LNCAP (cell line): ENCODE data around the gene SERINC3.

Experiments used
- TF ChIP-seq, protein P1 (sequence below): fragments of 450-650 bp; IDR thresholded peaks from 2 replicates; pipeline ENCODE4 v1.5.1; 2017; ENCODE audit warnings: mild to moderate bottlenecking

The SERINC3 gene

DNA sequence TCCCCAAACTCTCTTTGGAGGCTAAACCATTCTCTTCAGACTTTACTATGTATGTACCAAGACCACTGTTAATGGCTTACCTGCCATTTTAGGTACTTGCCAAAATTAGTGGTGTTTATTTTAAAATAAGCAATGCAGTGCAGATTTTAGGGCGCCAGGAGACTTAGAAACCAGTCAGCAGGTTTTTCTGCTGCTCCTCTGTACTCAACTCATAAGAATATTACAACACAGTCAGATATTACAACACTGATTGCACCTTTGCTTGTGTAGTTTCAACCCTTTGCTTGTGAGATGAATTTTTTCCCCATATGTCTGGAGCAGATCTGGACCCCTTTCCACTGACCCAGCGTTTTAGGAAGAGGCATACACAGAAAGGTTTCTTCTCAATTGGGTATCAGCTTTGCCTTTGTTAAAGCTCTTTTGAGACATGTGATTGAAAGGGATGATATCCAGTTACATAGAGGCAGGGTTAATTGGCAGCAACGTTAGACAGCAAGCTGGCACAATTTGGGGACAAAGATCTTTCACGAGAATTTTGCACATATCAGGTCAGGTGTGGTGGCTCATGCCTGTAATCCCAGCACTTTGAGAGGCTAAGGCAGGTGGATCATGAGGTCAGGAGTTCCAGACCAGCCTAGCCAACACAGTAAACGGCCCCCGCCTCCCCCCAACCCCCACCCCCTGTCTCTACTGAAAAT, 40.0 kb downstream of the SERINC3 start:
- TF ChIP-seq, protein P1, sequence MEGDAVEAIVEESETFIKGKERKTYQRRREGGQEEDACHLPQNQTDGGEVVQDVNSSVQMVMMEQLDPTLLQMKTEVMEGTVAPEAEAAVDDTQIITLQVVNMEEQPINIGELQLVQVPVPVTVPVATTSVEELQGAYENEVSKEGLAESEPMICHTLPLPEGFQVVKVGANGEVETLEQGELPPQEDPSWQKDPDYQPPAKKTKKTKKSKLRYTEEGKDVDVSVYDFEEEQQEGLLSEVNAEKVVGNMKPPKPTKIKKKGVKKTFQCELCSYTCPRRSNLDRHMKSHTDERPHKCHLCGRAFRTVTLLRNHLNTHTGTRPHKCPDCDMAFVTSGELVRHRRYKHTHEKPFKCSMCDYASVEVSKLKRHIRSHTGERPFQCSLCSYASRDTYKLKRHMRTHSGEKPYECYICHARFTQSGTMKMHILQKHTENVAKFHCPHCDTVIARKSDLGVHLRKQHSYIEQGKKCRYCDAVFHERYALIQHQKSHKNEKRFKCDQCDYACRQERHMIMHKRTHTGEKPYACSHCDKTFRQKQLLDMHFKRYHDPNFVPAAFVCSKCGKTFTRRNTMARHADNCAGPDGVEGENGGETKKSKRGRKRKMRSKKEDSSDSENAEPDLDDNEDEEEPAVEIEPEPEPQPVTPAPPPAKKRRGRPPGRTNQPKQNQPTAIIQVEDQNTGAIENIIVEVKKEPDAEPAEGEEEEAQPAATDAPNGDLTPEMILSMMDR: no peak

DNA sequence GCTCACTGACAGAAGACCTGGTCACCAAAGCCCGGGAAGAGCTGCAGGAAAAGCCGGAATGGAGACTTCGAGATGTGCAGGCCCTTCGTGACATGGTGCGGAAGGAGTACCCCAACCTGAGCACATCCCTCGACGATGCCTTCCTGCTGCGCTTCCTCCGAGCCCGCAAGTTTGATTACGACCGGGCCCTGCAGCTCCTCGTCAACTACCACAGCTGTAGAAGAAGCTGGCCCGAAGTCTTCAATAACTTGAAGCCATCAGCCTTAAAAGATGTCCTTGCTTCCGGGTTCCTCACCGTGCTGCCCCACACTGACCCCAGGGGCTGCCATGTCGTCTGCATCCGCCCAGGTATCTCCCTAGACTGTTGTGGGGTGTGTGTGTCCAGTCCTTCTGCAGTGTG, 41.8 kb downstream of the SERINC3 start:
- TF ChIP-seq, protein P1: no peak

DNA sequence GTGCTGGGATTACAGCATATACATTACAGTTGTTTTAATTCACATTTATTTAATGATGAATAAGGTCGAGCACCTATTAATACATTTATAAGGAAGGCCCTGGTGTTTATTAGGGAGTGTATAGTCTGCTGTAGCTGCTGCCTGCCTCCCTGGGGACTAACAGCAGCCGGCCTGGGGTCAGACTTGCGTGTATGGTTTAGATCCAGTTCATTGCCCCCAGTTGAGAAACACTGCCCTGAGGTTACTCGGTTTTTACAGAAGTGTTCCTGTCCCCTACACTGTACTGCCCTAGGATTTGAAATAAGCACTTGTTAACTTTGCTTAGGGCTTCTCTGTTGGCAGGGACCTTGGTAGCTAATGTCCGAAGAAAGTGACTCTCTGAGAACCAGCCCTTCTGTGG, 42.2 kb downstream of the SERINC3 start:
- TF ChIP-seq, protein P1: no peak

DNA sequence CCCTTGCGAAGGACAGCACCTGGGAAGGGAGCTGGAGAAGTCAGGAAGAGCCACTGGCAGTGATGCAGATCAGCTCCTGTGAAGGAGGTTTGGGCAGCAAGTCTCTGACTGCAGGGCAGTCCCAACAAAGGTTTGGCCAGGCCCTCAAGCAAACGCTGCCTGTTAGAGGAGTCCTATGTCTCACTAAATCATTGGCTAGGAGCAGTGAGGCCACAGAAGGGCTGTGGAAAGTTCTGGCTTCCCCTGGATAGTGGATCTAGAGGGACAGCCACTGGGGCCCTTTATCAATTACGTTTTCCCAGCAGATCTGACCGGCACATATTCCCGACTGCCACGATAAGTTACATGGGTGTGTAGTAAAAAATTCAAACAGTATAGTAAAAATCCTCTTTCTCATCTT, 43.7 kb downstream of the SERINC3 start:
- TF ChIP-seq, protein P1: no peak

DNA sequence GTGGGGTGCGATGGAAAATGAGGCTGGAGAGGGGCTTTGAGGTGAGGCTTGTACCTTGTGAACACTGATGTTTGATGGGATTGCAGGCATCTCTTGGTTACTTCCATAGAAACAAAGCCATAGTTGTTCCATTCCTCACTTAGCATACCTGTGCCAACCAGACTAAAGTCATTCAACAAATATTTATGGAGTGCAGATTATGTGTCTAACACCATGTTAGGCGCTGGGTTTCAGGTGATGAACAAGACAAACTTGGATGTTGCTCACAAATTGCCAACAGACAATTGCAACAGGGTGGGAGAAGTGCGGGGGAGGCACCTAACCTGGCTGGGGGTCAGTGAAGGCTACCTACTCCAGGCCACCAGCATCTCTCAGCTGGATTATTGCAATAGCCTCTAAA, 44.7 kb downstream of the SERINC3 start:
- TF ChIP-seq, protein P1: no peak

DNA sequence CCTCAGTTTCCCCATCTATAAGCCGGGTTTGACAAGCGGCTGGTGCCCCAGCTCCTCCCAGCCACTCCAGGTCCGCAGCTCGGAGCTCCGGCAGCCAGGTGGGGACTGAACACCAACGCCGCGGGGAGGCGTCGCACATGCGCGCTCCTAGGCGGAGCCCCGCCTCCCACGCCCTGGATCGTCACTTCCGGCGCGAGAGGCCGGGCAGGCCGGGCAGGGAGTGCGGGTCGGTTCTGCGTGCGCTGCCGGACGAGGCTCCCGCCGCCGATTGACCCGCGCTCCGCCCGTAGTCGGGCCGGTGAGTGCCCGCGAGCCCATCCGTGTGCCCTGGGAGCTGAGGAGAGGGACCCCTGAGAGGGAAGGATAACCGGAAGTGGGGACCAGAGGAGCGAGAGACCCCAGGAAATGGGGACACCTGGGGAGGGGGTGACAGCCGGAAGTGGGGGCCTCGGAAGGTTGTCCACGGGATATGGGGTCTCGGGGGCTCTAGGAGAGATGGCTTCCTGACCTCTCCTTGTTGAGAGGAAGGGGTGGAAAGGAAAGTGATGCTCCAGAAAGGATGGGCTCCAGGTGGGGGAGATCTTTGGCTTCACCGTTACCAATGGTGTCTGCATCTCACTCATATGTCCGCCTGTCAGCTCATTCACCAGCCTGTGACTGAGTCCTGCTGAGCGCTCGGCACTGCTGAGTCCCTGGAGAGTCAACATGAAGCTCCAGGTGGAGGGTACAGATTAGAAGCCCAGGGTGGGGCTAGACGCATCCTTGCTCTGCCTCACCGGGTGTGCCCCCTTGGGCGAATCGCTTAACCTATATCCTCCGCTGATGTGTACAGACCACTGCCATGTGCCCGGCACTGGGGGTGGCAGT, 45.9 kb downstream of the SERINC3 start, which contains the start of gene TTPAL:
TSS of gene TTPAL (plus strand) at position 181 of the 867 bp plus-strand sequence. CDS start 4,126 bp downstream, outside the sequence.
- TF ChIP-seq, protein P1: no peak; the same call in 1 of the 2 replicates

DNA sequence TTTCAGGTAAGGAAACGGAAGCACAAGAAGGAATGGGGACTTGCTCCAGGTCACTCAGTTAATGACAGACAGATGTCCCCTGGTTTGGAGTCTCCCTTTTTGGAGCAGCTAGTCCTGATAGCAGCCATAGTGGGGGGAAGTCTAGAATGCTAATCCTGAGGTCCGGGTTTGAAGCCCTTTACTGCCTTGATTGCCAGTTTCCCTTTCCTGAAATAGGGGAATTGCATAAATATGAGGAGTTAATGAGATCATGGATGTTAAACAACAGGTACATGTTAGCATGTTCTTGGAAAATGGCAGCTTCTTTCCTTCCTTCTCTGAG, 46.5 kb downstream of the SERINC3 start:
- TF ChIP-seq, protein P1: no peak
